ENCODE measurements around the gene ATP6V0A4. TPM values are rescaled to one million over a fixed set of nuclear protein-coding genes. Genes with fewer than 3 reads are reported as not detected.

Gene ATP6V0A4
- not detected in 2 replicates for total RNA-seq (ENCODE audit: low replicate concordance)

DNA sequence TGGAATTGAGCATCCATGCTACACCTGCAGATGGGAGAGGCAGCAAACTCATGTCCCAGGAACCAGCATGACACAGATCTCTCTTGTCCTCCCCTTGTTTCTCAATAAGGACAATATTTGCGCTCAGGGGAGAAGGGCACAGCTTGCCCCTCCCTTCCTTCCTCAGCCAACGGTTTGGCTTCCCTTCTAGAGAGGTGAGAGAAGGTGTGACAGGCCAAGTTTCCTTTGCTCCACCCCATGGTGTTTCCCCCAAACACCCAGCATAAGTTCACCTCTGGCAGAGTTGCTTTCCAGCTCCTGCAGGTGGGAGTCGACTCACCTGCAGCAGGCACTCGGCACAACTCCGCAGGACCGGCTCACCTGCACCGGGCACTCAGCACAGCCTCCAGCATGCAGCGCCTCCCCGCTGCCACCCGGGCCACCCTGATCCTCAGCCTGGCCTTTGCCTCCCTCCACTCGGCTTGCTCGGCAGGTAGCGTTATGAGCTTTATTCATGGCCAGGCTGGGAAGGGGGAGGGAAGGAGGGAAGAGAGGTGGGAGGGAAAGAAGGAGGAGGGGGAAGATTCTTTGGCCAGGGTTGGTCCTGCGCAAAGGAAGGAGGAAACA lies at the start of gene ATP6V0A4, which contains the start of gene TMEM213:
Gene ATP6V0A4, minus strand, starts transcription at position 482 of the 606 bp plus-strand sequence. CDS start 26,949 bp downstream, outside the sequence.
Gene TMEM213, plus strand, starts transcription at position 280 of the 606 bp plus-strand sequence. Its CDS starts 111 bp downstream, at position 391.
- no peak for DNase-seq (ENCODE audit: low read depth)
- TF ChIP-seq, protein P1, sequence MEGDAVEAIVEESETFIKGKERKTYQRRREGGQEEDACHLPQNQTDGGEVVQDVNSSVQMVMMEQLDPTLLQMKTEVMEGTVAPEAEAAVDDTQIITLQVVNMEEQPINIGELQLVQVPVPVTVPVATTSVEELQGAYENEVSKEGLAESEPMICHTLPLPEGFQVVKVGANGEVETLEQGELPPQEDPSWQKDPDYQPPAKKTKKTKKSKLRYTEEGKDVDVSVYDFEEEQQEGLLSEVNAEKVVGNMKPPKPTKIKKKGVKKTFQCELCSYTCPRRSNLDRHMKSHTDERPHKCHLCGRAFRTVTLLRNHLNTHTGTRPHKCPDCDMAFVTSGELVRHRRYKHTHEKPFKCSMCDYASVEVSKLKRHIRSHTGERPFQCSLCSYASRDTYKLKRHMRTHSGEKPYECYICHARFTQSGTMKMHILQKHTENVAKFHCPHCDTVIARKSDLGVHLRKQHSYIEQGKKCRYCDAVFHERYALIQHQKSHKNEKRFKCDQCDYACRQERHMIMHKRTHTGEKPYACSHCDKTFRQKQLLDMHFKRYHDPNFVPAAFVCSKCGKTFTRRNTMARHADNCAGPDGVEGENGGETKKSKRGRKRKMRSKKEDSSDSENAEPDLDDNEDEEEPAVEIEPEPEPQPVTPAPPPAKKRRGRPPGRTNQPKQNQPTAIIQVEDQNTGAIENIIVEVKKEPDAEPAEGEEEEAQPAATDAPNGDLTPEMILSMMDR (IDR thresholded peaks at IDR 0.05; ENCODE audit: insufficient read depth, low read length) = no peak

DNA sequence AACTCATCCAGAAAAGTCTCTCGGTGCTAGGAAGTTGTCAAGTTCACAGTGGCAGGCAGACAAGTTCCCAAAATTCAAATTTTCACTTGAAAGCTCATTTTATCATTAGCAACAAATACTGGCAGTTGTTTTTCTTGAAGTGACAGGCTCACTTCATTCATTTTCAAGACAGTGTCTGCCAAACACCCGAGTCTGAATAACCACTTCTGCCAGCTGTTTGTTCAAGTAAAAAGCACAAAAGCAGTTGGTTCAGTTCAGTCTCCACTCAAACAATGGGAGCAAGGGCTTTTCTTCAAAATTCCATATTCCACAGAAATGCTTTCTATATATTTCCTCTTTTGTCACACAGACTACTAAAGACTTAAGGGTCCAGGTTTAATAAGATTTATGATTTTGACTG lies 47.7 kb upstream of the ATP6V0A4 start:
- no peak for DNase-seq (ENCODE audit: low read depth)
- H3K4me3 ChIP-seq (ENCODE audit: low read depth, low read length) = no peak overlapping the region
- TF ChIP-seq, protein P1 (IDR thresholded peaks at IDR 0.05; ENCODE audit: insufficient read depth, low read length) = no peak

More for the DNA sequence above, at the start of gene ATP6V0A4, which contains the start of gene TMEM213:
- H3K4me3 ChIP-seq (ENCODE audit: low read depth, low read length) = no peak within 1 kb of the TSS

DNA sequence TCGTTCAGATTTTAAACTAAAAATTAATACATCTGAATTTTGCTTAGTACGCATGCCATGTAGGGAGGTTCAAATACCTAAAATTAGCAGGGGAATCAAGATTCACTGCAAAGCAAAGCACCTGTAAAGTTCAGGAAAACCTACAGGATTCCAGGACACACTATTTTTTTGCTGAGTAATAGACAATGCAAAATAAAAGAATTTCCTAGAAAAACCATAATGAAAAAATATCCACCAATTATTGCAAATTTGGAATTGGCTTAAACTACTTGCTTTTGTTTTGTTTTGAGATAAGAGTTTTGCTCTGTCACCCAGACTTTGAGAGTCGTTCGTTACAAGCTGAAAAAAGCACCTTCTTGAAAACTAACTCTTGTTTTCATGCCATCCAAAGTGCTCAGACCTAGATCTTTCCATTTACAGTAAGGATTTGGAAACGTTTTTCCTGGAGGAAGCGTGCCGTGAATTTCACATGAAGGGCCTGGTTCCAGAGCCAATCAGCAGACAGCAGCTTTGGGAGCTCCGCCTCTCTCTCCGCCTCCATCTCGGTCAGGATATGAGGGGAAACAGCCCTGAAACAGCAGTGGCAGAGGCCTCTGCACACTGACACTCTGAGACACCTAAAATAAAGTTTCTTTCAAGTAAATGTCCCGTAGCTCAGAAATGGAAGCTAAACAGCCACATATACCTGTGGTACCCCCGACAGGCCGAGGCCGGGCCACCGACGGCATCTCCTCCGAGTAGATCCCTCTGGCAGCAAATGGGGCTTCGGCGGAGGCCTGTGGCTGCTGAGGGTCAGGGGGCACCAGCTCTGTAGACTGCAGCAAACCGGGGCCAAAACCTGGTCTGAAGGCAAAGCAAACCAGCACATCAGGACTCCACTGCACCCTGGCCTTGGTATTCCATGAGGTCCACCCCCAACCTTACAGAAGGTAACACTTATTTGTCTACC lies 45.9 kb upstream of the ATP6V0A4 start:
- H3K4me3 ChIP-seq (ENCODE audit: low read depth, low read length) = no peak overlapping the region
- peak; percentile 24 for DNase-seq (ENCODE audit: low read depth)
- TF ChIP-seq, protein P1 (IDR thresholded peaks at IDR 0.05; ENCODE audit: insufficient read depth, low read length) = no peak

DNA sequence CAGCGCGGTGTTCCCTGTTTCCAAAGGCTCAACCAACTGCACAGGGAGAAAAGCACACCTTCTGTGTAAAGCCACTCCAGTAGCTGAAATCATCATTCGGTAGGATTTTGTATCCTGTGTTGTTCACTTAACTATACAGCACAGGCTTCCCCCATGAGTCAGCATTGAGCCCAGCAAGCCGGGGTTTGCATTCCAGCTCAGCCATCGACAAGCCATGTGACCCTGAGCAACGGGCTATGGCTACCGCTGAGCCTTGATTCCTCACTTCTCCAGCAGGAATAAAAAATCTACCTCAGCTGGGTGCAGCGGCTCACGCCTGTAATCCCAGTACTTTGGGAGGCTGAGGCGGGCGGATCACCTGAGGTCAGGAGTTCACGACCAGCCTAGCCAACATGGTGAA lies 44.1 kb upstream of the ATP6V0A4 start:
- no peak for DNase-seq (ENCODE audit: low read depth)
- TF ChIP-seq, protein P1 (IDR thresholded peaks at IDR 0.05; ENCODE audit: insufficient read depth, low read length) = no peak
- H3K4me3 ChIP-seq (ENCODE audit: low read depth, low read length) = no peak overlapping the region

DNA sequence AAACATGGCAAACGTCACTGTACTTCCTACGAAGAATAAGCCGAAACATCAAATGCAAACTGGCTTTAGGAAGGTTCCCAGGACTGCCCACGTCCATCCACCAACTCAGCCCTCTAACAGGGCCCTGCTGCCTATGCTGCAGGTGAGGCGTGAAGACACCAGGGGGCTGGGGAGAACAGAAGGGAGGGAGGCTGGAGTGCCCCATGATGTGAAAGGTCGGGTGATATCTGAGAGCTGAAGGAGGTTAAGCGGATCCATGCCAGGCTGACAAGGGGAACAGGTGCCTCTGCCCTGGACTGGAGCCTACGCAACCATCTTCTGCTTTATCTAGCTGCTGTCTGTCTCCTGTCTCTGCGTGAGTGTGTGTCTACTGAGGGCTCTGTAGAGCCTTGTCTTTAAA lies 40.2 kb upstream of the ATP6V0A4 start:
- H3K4me3 ChIP-seq (ENCODE audit: low read depth, low read length) = no peak overlapping the region
- TF ChIP-seq, protein P1 (IDR thresholded peaks at IDR 0.05; ENCODE audit: insufficient read depth, low read length) = no peak

DNA sequence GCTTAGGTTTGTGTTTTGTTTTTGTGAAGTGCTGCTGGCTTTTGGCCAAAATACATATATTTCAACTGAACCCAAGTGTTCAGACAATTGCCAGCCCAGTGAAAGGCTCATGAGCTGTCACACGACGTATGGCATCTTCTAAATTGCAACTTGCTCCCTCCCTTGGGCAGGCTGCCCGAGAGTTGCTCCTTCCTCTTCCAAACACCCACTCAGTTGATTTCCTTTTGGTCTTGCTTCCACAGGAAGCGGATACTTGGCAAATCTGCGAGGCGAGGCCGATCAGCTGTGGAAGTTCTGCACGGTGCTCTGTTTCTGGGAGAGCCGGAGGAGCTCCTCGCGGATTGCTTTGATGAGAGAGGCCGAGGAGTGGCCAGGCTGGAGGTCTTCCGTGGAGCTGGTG lies 39.6 kb upstream of the ATP6V0A4 start:
- no peak overlapping the region for H3K4me3 ChIP-seq (ENCODE audit: low read depth, low read length)
- DNase-seq (ENCODE audit: low read depth) = peak; percentile 24
- TF ChIP-seq, protein P1 (IDR thresholded peaks at IDR 0.05; ENCODE audit: insufficient read depth, low read length) = no peak

More for the DNA sequence above, 40.2 kb upstream of the ATP6V0A4 start:
- DNase-seq (ENCODE audit: low read depth) = no peak

Data from fibroblast of the aortic adventitia (primary cell).